Spleen (tissue), 11 donors: ENCODE results near the gene NOP10. TPM values are rescaled to one million over a fixed set of nuclear protein-coding genes. Genes with fewer than 3 reads are reported as not detected.

ENCODE experiments used
- DNase-seq: peaks from one replicate; pipeline ENCODE4 v3.0.0-alpha.2; 2020
- H3K27ac ChIP-seq, 8 donors: fragments of 200-600 bp; sonication (generic) in 7 of 8; 1 replicate in 4 of 8; 2 replicates in 4 of 8; pipeline versions ENCODE4 v1.5.0 to v1.8.0; 2016 to 2021; ENCODE audit warnings: inconsistent platforms in 4 of 8, mild to moderate bottlenecking in 4 of 8, moderate library complexity in 1 of 8
- H3K27me3 ChIP-seq, 7 donors: fragments of 200-600 bp; sonication (generic) in 6 of 7; replicated peaks in 1 of 7; 1 replicate in 4 of 7; 2 replicates in 3 of 7; pipeline versions ENCODE4 v1.5.0 to v1.8.0; 2016 to 2021; ENCODE audit warnings: inconsistent platforms in 3 of 7, mild to moderate bottlenecking in 1 of 7
- H3K36me3 ChIP-seq, 6 donors: fragments of 200-600 bp; sonication (generic) in 5 of 6; 1 replicate in 4 of 6; 2 replicates in 2 of 6; pipeline versions ENCODE4 v1.5.0 to v1.8.0; 2016 to 2021; ENCODE audit warnings: inconsistent platforms in 2 of 6
- H3K4me1 ChIP-seq, 6 donors: fragments of 200-600 bp; sonication (generic) in 5 of 6; 1 replicate in 3 of 6; 2 replicates in 3 of 6; pipeline versions ENCODE4 v1.5.0 to v1.8.0; 2016 to 2021; ENCODE audit warnings: inconsistent platforms in 3 of 6
- H3K4me3 ChIP-seq, 8 donors: fragments of 200-600 bp; sonication (generic) in 7 of 8; 1 replicate in 4 of 8; 2 replicates in 4 of 8; pipeline versions ENCODE4 v1.5.0 to v1.8.0; 2016 to 2021; ENCODE audit warnings: inconsistent platforms in 4 of 8, mild to moderate bottlenecking in 4 of 8, moderate library complexity in 2 of 8
- H3K9me3 ChIP-seq, 8 donors: fragments of 200-600 bp; sonication (generic) in 7 of 8; 1 replicate in 4 of 8; 2 replicates in 4 of 8; pipeline versions ENCODE4 v1.5.0 to v1.8.0; 2016 to 2021; ENCODE audit warnings: inconsistent platforms in 4 of 8
- CTCF ChIP-seq, 11 experiments: fragments of 200-600 bp in 7 of 11; fragments of 450-650 bp in 4 of 11; sonication (generic) in 4 of 11; IDR thresholded peaks in 8 of 11; conservative IDR thresholded peaks in 3 of 11; 1 replicate in 7 of 11; 2 replicates in 4 of 11; pipeline versions ENCODE4 v1.4.0 to v1.8.0; 2016 to 2021; ENCODE audit warnings: antibody characterized with exemption in 11 of 11, inconsistent platforms in 4 of 11, mild to moderate bottlenecking in 1 of 11
- POLR2A ChIP-seq, 3 donors: fragments of 450-650 bp; IDR thresholded peaks; one replicate each; pipeline ENCODE4 v1.5.1; 2017; ENCODE audit warnings: antibody characterized with exemption in 3 of 3, mild to moderate bottlenecking in 1 of 3
- POLR2AphosphoS5 ChIP-seq, 3 donors: sonication (generic); formaldehyde crosslinking; IDR thresholded peaks; one replicate each; pipeline ENCODE4 v1.5.1; 2017; ENCODE audit warnings: antibody characterized with exemption in 3 of 3
- WGBS, 5 donors: extraction: QIAGEN DNeasy Blood & Tissue Kit in 3 of 5; methylation state at CpG; one replicate each; pipeline versions ENCODE4 v1.1.5 to v1.1.7; 2013 to 2018; 5-methylcytosine and 5-hydroxymethylcytosine counted together
- intact Hi-C: fragments of 100-400 bp; cut with DNase I; formaldehyde crosslinking; loops from one replicate; pipeline ENCODE4 v1.15.0; 2023; ENCODE audit warnings: low total_unique reads
- polyA plus RNA-seq, 3 donors: library from polyadenylated mRNA; stranded (reverse); fragments of 200-250 nt; gene quantifications; one replicate each; pipeline ENCODE4 v1.2.1, GENCODE V29; 2013
- total RNA-seq, 7 donors: library from RNA; depleted of rRNA in 3 of 7; stranded (reverse); fragments of >200 nt in 3 of 7; fragmentation: NEBNext Ultra II Directional in 4 of 7; extraction: Animal tissue kit (Norgen Biotek cat#: 25700) in 4 of 7; gene quantifications; one replicate each; pipeline versions ENCODE4 v1.1.0 to v1.2.1, GENCODE V29; 2016 to 2021
- donor health status: healthy with polysubstance abuse.
- donor health status: DM: no; HTN: no; CAD: no; lungs with moderate emphysema.
- donor health status: DM: no; HTN: no; CAD: no.
- donor health status: Bipolar disorder and iron deficiency.
- donor health status: healthy.
- donor health status: DM: no; HTN: no; CAD: no.
- donor health status: DM: yes; HTN: yes; CAD: no.

Gene NOP10
- total and polyA plus RNA-seq, 10 donors = 100.0 to 329 (median 144) TPM

- Histone ChIP-seq H3K9me3 (no peaks in the 10 kb centered on the region), H3K27me3 (no peaks in the 10 kb centered on the region), H3K4me3 (no peak overlapping the region), H3K27ac (no peak overlapping the region), H3K4me1 (peaks cover 0 to 16% (median 7%) of the 10 kb centered on the region in 6 donors), H3K36me3 (peaks cover 0 to 89% (median 43%) of the 10 kb centered on the region in 6 donors)
- WGBS, 5 donors = 92 to 100% (median 100%) methylated on average over 1 of the region's 1 CpG
- no peak for DNase-seq
- TF ChIP-seq POLR2A (IDR thresholded peaks at IDR 0.05) (no peak), POLR2AphosphoS5 (IDR thresholded peaks at IDR 0.05) (no peak), CTCF (IDR thresholded peaks at IDR 0.05 in 8 of 11, conservative IDR thresholded peaks at IDR 0.05 in 3 of 11) (no peak)
- intact Hi-C loops = loop anchor here (10.0 kb wide), 1 partner anchor 125 kb away; no protein-coding TSS in a partner anchor
These were observed 17.4 kb upstream of the NOP10 start for GRCh38 chr15:34360298-34360697.

- intact Hi-C loops = no loop called here
- DNase-seq = no peak
- peaks cover 0 to 8% (median 0%) of the 10 kb centered on the region in 6 donors for H3K4me1 ChIP-seq
- no peak overlapping the region for H3K27ac ChIP-seq
- H3K4me3 ChIP-seq = no peak overlapping the region
- TF ChIP-seq POLR2A (IDR thresholded peaks at IDR 0.05) (no peak), POLR2AphosphoS5 (IDR thresholded peaks at IDR 0.05) (no peak), CTCF (IDR thresholded peaks at IDR 0.05 in 8 of 11, conservative IDR thresholded peaks at IDR 0.05 in 3 of 11) (no peak)
- H3K27me3 ChIP-seq = no peaks in the 10 kb centered on the region
- 74 to 85% (median 81%) methylated on average over 3 of the region's 3 CpGs for WGBS, 5 donors
- H3K36me3 ChIP-seq = peaks cover 0 to 98% (median 43%) of the 10 kb centered on the region in 6 donors
- no peaks in the 10 kb centered on the region for H3K9me3 ChIP-seq
These were observed 16.5 kb upstream of the NOP10 start for GRCh38 chr15:34359416-34359815.

GRCh38 chr15:34358948-34359347 is 16.0 kb upstream of the NOP10 start:
- no peak overlapping the region for H3K27ac ChIP-seq
- H3K4me1 ChIP-seq = peaks cover 0 to 7% (median 0%) of the 10 kb centered on the region in 6 donors
- intact Hi-C loops = no loop called here
- peaks cover 0 to 100% (median 43%) of the 10 kb centered on the region in 6 donors for H3K36me3 ChIP-seq
- no peak for TF ChIP-seq POLR2A (IDR thresholded peaks at IDR 0.05)
- WGBS, 5 donors = 92 to 97% (median 96%) methylated on average over 4 of the region's 4 CpGs
- H3K9me3 ChIP-seq = no peaks in the 10 kb centered on the region
- H3K27me3 ChIP-seq = no peaks in the 10 kb centered on the region
- no peak overlapping the region for H3K4me3 ChIP-seq
- DNase-seq = no peak

GRCh38 chr15:34358367-34358766 is 15.4 kb upstream of the NOP10 start:
- intact Hi-C loops = no loop called here
- H3K4me3 ChIP-seq = no peak overlapping the region
- no peak for TF ChIP-seq POLR2AphosphoS5 (IDR thresholded peaks at IDR 0.05)
- TF ChIP-seq POLR2A (IDR thresholded peaks at IDR 0.05) = no peak
- TF ChIP-seq CTCF (IDR thresholded peaks at IDR 0.05 in 8 of 11, conservative IDR thresholded peaks at IDR 0.05 in 3 of 11) = no peak
- H3K4me1 ChIP-seq = peaks cover 0 to 5% (median 0%) of the 10 kb centered on the region in 6 donors
- no peak overlapping the region for H3K27ac ChIP-seq
- H3K36me3 ChIP-seq = peaks cover 0 to 98% (median 43%) of the 10 kb centered on the region in 6 donors
- DNase-seq = no peak
- H3K9me3 ChIP-seq = no peaks in the 10 kb centered on the region
- 80 to 95% (median 87%) methylated on average over 3 of the region's 3 CpGs for WGBS, 5 donors
- H3K27me3 ChIP-seq = no peaks in the 10 kb centered on the region

- no peaks in the 10 kb centered on the region for H3K9me3 ChIP-seq
- no peak for DNase-seq
- no peaks in the 10 kb centered on the region for H3K27me3 ChIP-seq
- 92 to 96% (median 95%) methylated on average over 1 of the region's 1 CpG for WGBS, 5 donors
- no peak overlapping the region for H3K27ac ChIP-seq
- TF ChIP-seq POLR2A (IDR thresholded peaks at IDR 0.05) = no peak
- no peak for TF ChIP-seq CTCF (IDR thresholded peaks at IDR 0.05 in 8 of 11, conservative IDR thresholded peaks at IDR 0.05 in 3 of 11)
- no peak for TF ChIP-seq POLR2AphosphoS5 (IDR thresholded peaks at IDR 0.05)
- intact Hi-C loops = no loop called here
- H3K4me3 ChIP-seq = no peak overlapping the region
- H3K36me3 ChIP-seq = peaks cover 0 to 91% (median 41%) of the 10 kb centered on the region in 6 donors
- no peaks in the 10 kb centered on the region for H3K4me1 ChIP-seq
These were observed 14.7 kb upstream of the NOP10 start for GRCh38 chr15:34357653-34358052.
